Mesodermal cell (in vitro differentiated cells): ENCODE measurements around the gene LCN10.
"Not testable (repeated sequence)": the region's sequence is repeated elsewhere in the genome, so short reads cannot be mapped to it uniquely, and the experiment has no call there.

ENCODE experiments used
- H3K27ac ChIP-seq: 2 replicates; pipeline ENCODE4 v1.7.0; 2013; ENCODE audit warnings: mild to moderate bottlenecking, low read depth, low read length, moderate library complexity; ENCODE audit not compliant: severe bottlenecking
- H3K36me3 ChIP-seq: 2 replicates; pipeline ENCODE4 v1.7.1; 2013; ENCODE audit warnings: mild to moderate bottlenecking, low read length, moderate library complexity; ENCODE audit not compliant: control insufficient read depth, insufficient read depth
- H3K4me1 ChIP-seq: one replicate; pipeline ENCODE4 v1.7.1; 2013; ENCODE audit warnings: mild to moderate bottlenecking, low read length; ENCODE audit not compliant: insufficient read depth, control insufficient read depth, poor library complexity, severe bottlenecking
- H3K4me3 ChIP-seq: 2 replicates; pipeline ENCODE4 v1.7.0; 2013; ENCODE audit warnings: low read length, control low read depth, mild to moderate bottlenecking; ENCODE audit not compliant: insufficient read depth, poor library complexity, severe bottlenecking; ENCODE audit errors: extremely low read depth
- H3K9me3 ChIP-seq: 2 replicates; pipeline ENCODE4 v1.7.1; 2013; ENCODE audit warnings: mild to moderate bottlenecking, low read length, moderate library complexity; ENCODE audit not compliant: control insufficient read depth
- WGBS, 2 experiments: methylation state at CpG; one replicate each; pipeline ENCODE4 v1.1.5; 2013; ENCODE audit warnings: missing lambda C conversion rate in 2 of 2; ENCODE audit not compliant: insufficient coverage in 2 of 2; 5-methylcytosine and 5-hydroxymethylcytosine counted together

LCN10 gene

GRCh38 chr9:136769710-136770191 is 27.0 kb upstream of the LCN10 start:
- H3K36me3 ChIP-seq = no peaks in the 10 kb centered on the region
- no peak overlapping the region for H3K4me3 ChIP-seq
- peaks cover 13% of the 10 kb centered on the region for H3K9me3 ChIP-seq
- H3K27ac ChIP-seq = no peak overlapping the region
- H3K4me1 ChIP-seq = peaks cover 6% of the 10 kb centered on the region
- 25 to 37% methylated on average over 1 to 5 of the region's 16 CpGs for WGBS, 2 experiments

GRCh38 chr9:136766410-136767120 is 23.8 kb upstream of the LCN10 start:
- not testable (repeated sequence) for H3K36me3 ChIP-seq, H3K27ac ChIP-seq, H3K4me3 ChIP-seq, H3K4me1 ChIP-seq, H3K9me3 ChIP-seq
- WGBS, 2 experiments = 51 to 76% methylated on average over 6 to 14 of the region's 18 CpGs

- H3K4me1 ChIP-seq, H3K9me3 ChIP-seq, H3K36me3 ChIP-seq, H3K4me3 ChIP-seq, H3K27ac ChIP-seq: not testable (repeated sequence)
- 91 to 92% methylated on average over 10 to 11 of the region's 14 CpGs for WGBS, 2 experiments
Measured at GRCh38 chr9:136765745-136766409, 23.1 kb upstream of the LCN10 start.

GRCh38 chr9:136765041-136765440 is 22.3 kb upstream of the LCN10 start:
- Histone ChIP-seq H3K36me3 (no peaks in the 10 kb centered on the region), H3K4me1 (peaks cover 12% of the 10 kb centered on the region)

GRCh38 chr9:136764301-136764891 is 21.7 kb upstream of the LCN10 start, which contains the start of gene LCN15:
LCN15 (minus strand) TSS chr9:136764518; CDS start chr9:136764488, 30 bp downstream.
- Histone ChIP-seq H3K9me3 (no peaks in the 10 kb centered on the region), H3K4me3 (no peak within 1 kb of the TSS), H3K36me3 (no peaks in the 10 kb centered on the region), H3K4me1 (peaks cover 12% of the 10 kb centered on the region), H3K27ac (no peak within 1 kb of the TSS)
- WGBS, 2 experiments = 88 to 89% methylated on average over 13 to 14 of the region's 14 CpGs

More at GRCh38 chr9:136765041-136765440, 22.3 kb upstream of the LCN10 start:
- Histone ChIP-seq H3K27ac (no peak overlapping the region), H3K4me3 (no peak overlapping the region), H3K9me3 (no peaks in the 10 kb centered on the region)
- WGBS, 2 experiments = 90 to 96% methylated on average over 12 to 14 of the region's 14 CpGs

GRCh38 chr9:136763649-136764035 is 20.9 kb upstream of the LCN10 start:
- Histone ChIP-seq H3K9me3 (no peaks in the 10 kb centered on the region), H3K36me3 (no peaks in the 10 kb centered on the region), H3K27ac (no peak overlapping the region), H3K4me3 (no peak overlapping the region), H3K4me1 (peaks cover 12% of the 10 kb centered on the region)
- 88 to 93% methylated on average over 10 to 14 of the region's 14 CpGs for WGBS, 2 experiments

GRCh38 chr9:136762915-136763648 is 20.3 kb upstream of the LCN10 start:
- Histone ChIP-seq H3K4me1 (peaks cover 12% of the 10 kb centered on the region), H3K9me3 (no peaks in the 10 kb centered on the region), H3K36me3 (no peaks in the 10 kb centered on the region), H3K4me3 (no peak overlapping the region), H3K27ac (no peak overlapping the region)
- WGBS, 2 experiments = 36 to 38% methylated on average over 11 to 14 of the region's 37 CpGs

GRCh38 chr9:136762221-136762691 is 19.5 kb upstream of the LCN10 start:
- no peak overlapping the region for H3K27ac ChIP-seq
- H3K4me1 ChIP-seq = peaks cover 12% of the 10 kb centered on the region
- H3K36me3 ChIP-seq = no peaks in the 10 kb centered on the region
- 90 to 94% methylated on average over 3 to 13 of the region's 17 CpGs for WGBS, 2 experiments
- H3K9me3 ChIP-seq = no peaks in the 10 kb centered on the region
- H3K4me3 ChIP-seq = no peak overlapping the region

- H3K4me3 ChIP-seq = no peak overlapping the region
- WGBS, 2 experiments = 90 to 93% methylated on average over 11 to 13 of the region's 13 CpGs
- H3K27ac ChIP-seq = no peak overlapping the region
- H3K9me3 ChIP-seq = no peaks in the 10 kb centered on the region
- no peaks in the 10 kb centered on the region for H3K36me3 ChIP-seq
- peaks cover 12% of the 10 kb centered on the region for H3K4me1 ChIP-seq
Measured at GRCh38 chr9:136761545-136761981, 18.8 kb upstream of the LCN10 start.

- H3K4me3 ChIP-seq, H3K36me3 ChIP-seq, H3K9me3 ChIP-seq, H3K27ac ChIP-seq: not testable (repeated sequence)
- 75 to 77% methylated on average over 19 to 21 of the region's 22 CpGs for whole genome bisulfite sequencing, 2 experiments
- H3K4me1 ChIP-seq = peaks cover 12% of the 10 kb centered on the region
Measured at GRCh38 chr9:136760834-136761544, 18.2 kb upstream of the LCN10 start.
